ENCODE data around the gene CDC42.

The CDC42 gene

DNA sequence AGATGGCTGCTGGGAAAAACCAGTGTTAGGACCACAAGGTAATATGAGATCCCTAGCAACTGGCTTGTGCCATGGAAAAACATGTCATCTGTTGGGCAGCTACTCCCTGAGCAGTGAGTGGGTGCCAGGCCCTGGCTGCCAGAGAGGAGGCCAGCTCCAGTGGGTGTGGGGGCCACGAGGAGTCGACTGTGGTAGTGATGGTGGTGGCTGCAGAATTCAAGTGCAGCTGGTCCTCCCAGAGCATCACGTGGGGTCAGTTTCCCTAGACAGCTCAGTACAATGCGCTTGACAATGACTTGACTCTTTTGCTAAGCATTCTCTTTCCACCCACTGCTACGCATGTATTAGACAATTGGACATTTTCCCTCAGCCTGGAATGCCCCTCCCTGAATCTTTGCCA, 14.5 kb upstream of the CDC42 start:
- no peak for DNase-seq

DNA sequence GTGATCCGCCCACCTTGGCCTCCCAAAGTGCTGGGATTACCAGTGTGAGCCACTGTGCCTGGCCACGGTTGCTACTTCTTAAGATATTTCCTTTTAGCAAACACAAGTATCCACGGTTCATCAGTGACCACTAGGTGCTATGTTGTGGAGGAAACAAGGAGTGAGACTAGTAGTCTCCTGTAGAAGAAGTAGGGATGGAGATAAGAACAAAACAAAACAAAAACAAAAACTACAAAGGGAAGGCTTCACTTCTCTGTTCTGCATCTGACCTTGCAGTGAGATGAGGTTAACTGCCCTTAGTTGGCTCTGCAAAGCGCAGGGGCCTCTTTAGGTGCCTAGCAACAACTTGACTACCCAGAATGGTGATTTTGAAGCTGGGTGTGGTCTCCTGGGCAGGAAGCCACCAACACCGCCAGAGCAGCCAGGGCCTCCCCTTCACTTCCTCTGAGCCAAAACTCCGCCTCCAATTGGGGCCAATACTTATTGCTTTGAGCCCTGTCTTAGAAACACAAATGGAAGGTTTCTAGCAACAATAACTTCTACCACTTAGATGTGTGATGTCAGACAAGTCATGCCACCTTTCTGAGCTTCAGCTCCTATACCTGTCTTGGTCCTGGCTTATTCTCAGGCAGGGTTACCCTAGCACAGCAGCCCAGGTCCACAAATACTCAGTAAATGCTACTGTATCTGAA, 12.8 kb upstream of the CDC42 start:
- no peak for DNase-seq

DNA sequence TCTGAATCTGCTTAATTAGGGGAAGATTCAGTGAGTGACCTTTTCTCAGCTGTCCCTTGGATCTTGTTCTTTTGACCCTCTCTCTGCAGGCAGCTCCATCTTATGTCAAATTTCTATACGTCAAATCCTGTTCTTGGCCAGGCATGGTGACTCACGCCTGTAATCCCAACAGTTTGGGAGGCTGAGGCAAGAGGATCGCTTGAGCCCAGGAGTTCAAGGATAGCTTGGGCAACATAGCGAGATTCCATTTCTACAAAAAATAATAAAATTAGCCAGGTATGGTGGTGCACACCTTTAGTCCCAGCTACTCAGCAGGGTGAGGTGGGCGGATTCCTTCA, 12.3 kb upstream of the CDC42 start:
- no peak for DNase-seq

DNA sequence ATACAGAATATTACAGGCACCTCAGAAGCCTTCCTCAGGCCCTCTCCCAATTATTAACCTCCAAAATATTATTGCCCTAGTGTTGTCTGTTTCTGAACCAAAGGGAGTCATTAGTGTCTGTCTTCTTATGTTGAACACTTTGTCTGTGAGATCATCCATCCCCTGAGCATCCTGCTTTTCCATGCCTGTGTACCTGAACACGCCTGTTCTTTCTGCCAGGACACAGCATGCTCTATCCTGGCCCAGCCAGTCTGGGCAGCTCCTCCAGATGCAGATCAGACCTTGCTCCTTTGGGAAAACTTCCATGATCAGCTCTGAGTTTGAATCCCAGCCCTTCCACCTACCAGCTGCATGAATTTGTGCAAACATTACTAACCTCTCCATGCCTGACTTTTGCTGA, 11.0 kb upstream of the CDC42 start:
- DNase-seq: no peak

DNA sequence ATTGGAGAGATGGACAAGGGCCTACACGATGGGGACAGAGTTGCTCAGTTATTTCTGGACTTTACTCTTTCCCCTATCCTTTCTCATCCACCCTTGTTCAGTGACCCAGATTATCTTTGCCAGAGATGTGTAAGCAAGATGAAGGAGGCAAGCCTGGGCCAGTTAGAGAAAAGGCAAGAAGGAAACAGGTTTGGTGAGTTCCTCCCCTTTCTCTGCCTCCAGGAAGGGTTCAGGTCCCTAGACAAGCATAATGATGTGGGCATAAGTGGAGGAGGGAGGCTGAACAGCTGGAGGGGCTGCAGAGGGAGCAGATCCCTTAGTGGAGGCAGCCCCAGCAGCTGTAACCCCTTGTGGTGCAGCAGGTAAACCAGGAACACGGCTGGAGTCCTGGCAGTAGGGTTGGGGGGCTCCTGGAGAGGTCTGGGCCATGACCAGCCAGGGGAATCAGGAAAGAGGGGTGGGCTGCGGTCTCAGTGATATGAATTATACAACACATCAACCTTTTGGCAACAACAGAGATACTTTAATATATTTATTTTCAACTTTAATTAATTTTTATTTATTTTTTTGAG, 9.2 kb upstream of the CDC42 start:
- no peak for DNase-seq

DNA sequence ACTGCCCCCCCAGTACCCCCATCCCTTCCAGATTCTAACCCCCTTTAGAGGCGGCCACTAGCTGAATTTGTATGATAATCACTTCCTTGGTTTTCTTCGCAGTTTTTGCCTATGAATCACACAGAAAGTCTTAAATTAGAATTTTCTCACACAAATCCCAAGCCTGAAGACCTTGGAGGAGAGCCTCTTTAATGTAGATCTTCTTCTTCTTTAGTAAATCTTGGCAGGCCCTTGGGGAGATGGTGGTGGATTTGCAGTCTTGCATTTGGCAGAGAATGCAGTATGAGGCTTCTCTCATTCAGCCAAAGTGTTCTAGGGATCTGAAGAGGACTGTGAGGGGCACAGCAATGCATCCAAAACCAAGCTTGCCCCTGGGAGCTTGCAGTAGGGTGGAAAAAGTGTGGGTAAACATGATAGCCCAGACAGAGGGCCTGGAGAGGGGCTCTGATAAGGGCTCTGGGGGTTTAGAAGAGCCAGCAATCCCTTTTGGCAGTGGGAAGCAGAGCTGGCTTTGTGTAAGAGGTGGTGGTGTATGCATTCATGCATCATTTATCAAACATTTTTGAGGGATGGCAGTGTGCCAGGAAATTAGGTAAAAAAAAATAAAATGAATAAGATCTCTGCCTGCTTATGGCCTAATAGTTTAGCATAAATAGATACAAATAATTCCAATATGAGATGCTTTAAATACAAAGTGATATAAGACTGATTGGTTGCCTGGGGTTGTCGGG, 7.7 kb upstream of the CDC42 start:
- DNase-seq: no peak

DNA sequence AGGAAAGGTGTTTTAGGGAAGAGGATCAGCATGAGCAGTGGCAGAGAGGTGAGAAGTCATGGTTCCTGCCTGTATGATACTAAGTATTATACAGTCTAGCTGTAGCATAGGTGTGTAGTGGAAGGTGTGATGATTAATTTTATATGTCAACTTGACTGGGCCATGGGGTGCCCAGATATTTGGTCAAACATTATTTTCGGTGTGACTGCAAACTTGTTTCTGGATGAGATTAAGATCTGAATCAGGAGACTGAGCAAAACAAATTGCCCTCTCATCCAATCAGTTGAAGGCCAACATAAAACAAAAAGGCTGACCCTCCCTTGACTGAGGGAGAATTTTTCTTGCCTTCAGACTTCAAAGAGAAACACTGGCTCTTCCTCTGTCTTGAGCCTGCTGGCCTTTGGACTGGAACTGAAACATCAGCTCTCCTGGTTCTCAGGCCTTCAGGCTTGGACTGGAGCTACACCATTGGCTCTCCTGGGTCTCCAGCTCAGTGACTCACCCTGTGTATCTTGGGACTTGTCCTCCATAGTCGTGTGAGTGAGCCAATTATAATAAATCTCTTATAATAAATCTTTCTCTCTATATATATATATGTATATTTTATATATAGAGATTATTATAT, 6.8 kb upstream of the CDC42 start:
- DNase-seq: no peak

DNA sequence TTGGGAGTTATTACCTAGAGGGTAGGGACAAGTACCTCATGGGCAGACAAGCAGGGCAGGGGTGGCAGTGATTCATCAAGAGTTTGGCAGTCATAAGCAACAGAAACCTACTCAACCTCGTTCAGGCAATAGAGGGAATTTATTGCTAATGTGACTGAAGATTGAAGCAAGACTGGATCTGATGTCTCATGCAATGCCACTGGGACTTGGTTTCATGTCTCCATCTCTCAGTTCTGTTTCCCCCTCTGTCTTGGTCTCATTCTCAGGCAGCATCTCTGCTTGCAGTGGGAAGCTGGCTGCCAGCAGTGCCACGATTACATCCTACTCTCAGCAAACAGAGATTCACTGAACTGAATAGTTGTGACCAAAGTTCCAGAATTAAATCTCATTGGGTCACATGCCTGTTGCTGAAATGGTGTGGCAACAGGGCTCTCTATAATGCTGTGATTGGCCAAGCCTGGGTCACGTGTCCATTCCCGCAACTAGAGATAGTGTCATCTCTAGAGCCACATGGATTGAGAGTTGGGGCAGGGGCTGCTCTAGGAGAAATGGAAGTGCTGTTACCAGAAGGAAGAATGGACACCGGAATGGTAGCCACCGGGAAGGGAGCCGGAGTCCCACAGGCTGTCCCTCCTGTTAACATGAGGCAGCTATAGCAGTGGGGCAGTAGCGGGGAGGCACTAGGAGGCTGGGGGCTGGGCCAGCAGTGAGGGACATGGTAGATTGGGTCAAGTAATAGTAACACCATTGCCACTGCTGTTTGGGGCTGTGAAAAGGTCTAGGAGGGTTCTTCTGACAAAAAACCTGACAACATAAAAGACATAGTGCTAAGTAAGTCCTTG, 3.9 kb upstream of the CDC42 start:
- no peak for DNase-seq

DNA sequence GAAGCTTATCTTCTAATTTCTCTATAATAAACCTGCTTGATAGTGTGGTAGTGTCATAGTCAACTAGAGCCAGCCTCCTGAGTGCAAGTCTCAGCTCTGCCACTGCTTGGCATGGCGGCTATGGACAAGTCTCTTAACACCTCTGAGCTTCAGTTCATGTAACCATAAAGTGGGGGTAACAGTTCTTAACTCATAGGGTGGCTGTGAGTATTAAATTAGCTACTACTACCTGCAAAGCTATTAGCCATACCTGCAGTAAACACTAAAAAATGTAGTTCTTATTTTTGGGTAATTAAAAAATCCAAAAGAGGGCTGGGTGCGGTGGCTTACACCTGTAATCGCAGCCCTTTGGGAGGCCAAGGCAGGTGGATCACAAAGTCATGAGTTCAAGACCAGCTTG, 2.2 kb upstream of the CDC42 start:
- DNase-seq: no peak

DNA sequence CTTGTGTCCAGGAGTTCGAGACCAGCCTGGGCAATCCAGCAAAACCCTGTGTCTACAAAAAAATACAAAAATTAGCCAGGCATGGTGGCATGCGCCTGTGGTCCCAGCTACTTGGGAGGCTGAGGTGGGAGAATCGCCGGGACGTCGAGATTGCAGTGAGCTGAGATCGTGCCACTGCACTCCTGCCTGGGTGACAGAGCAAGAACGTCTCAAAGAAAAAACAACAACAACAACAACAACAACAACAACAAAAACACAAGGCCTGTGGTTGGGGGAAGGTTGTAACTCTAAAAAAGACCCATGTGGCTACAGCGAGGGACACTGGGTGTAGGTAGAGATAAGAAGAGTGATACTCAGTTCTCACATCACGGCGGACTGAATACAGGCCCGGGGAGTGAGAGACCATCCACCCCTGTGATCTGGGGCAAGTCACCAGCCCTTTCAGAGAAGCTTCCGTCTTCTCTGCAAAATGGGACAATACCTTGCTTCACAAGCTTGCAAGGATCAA, 848 bp upstream of the CDC42 start:
- DNase-seq: no peak

DNA sequence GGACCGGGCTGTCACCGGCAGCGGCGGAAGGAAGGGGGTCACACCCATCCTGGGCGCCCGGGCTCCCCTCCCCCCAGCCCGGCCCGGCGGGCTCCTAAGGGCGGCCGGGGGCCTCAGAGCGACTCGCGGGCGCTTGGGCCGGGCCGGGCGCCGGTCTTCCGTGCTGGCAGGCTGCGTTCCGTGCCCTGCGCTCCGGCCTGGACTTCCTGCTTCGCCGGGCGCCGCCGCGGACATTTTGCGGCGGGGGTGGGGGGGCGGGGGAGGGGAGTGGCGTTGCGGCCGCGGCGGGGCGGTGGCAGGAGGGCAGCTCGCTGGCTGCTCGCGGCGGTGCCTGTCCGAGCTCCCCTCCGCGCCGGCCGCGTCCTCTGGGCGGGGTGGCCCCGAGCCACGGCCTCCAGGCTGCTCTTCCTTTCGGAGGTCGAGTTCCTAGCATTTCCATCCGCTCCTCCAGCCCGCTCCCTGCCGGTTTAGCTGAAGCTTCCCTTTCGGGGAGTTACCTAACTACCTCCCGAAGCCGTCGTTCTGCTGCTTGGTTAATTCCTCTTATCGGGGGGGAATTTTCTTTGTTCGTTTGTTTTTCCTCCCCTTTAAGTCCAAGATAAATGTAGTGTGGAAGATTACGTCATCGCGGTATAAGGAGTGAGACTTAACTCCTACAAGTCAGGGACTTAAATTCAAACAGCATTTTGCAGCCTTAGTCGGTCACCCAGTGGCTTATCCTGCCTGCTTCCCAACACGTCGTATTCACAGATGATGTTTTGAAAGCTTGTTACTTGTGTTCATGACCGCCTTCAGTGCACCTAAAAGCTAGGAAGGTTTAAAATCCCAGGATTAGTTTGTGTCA, 730 bp downstream of the CDC42 start:
- peak; percentile 83 for DNase-seq

DNA sequence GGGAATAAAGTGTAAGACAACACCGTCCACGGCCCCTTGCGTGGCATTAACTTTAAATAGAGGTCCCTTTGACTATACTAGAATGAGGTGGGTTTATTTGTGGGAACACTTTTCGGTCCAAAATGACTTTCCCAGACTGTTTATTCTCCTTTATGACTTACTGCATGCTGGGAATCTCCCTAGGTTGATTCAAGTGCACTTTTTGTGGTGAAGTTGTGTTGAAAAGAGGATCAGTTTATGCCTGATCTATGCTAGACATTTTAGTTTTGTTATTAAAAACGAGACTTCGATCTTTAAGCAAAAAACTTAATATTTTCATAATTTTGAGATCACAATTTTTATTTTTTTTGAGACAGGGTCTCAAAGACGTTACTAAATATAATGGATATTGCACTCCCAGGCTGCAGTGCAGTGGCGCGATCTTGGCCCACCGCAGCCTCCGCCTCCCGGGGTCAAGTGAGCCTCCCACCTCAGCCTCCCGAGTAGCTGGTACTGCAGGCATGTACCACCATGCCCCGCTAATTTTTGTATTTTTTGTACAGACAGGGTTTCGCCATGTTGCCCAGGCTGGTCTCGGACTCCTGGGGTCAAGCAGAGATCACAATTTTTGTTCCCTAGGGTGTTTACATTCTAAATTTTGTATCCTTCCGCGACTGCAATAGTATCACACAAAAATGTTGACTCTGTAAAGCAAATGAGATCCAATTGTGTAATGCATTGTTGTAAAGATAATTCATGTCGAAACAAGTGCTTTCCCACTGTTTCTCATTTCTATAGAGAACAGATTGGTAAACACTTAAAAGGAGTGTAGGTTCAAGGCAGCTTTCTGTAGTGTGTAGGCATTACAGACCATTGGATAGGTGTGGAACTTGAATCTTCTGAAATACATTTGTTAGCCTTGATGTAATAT, 1.6 kb downstream of the CDC42 start:
- no peak for DNase-seq

DNA sequence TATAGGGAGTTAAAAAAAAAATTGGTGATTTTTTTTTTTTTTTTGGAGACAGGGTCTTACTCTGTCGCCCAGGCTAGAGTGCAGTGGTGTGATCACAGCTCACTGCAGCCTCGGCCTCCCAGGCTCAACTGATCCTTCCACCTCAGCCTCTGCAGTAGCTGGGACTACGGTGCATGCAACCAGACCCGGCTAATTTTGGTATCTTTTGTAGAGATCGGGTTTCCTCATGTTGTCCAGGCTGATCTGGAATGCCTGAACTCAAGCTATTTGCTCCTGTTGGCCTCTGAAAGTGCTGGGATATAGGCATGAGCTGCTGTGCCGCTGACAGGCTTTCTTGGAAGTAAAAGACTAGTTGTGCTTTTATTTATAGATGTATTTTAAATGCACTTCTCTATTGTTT, 3.0 kb downstream of the CDC42 start:
- no peak for DNase-seq

DNA sequence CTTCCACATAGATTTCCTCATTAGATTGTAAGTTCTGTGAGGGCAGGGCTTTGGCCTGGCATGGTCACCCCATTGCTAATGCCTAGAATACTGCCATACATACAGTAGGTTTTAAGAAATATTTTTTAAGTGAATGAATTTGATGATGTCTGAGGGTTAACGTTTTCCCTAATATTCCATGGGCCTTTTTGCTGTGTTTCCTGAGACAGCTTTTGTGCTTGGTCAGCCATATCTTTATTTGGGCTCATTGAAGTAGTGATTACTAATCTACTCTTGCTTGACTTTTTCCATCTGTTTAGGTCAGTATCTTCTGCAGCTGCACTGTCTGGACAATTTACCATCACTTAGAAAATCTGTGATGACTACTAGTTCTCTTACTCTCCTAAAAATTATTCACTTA, 3.5 kb downstream of the CDC42 start:
- DNase-seq: no peak

DNA sequence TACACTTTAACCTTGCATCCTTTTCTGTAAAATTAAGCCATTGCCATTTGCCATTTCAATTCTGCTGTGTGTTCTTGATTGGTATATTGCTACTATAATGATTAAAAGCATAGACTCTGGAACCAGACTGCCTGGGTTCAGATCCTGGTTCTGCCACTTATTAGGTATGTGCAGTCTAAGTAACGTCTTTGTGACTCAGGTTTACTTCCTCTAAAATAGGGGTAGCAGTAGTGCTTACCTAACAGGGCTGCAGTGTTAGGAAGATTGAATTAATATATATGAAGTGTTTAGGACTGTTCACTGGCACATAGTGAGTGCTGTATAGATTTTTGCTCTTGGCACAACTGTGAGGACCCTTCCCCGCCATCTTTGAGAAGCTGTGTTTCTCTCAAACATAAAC, 4.4 kb downstream of the CDC42 start:
- no peak for DNase-seq

DNA sequence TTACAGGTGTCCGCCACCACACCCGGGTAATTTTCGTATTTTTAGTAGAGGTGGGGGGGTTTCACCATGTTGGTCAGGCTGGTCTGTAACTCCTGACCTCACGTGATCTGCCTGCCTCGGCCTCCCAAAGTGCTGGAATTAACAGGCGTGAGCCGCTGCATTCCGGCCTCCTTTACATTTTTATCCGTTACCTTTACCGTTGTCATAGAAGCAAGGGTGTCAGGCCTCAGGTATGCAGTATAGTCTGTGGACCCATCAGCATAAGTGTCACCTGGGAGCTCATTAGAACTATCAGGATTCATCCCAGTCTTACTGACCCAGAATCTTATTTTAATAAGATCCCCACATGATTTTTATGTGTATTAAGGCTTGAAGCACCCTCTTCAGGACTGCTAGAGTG, 5.4 kb downstream of the CDC42 start:
- no peak for DNase-seq

DNA sequence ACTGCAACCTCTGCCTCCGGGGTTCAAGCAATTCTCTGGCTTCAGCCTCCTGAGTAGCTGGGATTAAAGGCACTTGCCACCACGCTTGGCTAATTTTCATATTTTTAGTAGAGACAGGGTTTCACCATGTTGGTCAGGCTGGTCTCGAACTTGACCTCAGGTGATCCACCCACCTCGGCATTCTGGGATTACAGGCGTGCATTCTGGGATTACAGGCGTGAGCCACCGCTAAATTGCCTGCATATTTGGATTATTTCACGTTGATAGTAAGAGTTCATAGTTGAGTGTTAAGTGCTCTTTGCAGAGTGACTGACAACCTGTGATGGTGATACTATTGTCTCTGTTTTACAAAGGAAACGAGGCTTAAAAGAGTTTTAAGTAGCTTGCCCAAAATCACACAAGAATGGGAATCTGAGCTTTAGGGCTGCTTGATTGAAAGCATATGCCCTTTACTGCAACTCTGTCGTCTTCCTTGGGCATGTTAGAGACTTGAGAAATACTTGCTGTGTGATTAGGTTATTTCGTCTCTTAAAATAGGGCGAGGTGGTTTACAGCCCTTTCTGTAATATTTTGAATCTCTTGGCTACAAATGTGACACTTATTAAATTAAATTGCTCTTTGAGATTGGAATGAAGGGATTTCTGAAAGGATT, 12.4 kb downstream of the CDC42 start:
- no peak for DNase-seq

DNA sequence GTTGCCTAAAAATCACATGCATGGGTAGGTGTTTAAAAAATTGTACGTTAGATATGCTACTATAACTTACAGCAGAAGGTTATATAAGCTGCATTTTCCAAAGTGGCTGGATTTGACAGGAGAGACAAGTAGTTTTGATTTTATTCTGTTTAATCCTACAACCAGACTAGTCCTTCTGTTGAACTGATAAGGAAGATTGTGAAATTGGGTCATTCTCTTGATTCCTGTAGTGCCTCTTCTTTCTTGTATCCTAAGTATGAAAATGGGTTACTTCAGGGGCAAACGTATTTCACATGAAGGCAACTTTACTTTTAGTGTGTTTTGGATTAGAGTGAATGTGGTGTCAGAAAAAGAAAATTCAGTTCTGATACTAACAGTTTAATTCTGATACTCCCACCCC, 19.0 kb downstream of the CDC42 start:
- DNase-seq: no peak

DNA sequence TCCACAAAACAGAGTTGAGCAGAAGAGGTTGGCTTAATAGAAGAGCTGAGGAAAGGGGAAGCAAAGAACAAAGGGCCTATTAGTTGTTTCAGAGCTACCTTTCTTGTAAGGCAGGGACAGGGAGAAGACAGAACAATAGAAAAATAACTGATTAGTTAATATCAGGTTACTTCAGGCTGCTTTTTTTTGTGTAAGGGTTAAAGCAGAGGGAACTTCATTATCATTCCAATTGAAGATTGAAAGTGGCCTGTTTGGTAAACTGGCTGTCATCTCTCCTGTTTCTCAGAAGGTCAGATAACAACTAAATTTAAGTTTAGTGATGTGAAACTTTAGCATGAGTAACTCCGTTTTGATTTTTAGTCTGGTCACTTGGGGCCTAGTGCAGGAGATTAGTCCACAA, 22.3 kb downstream of the CDC42 start:
- no peak for DNase-seq

DNA sequence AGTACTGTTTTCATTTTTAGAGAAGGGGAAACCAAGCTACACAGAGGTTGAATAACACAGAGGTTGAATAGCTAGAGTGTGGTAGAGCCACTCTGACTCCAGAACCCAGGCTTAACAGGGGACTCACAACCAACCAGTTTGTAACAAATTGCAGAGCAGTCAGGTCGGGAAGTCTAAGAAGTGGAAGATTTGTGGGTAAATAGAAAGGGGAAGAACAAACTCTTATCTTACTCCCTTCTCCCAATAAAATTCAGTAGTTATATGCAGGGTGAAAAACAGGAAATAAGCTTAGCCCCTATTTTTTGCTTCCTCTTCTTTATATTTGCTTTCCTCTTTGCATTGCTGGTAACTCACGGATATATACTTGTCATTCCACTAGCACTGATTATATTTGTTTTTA, 23.2 kb downstream of the CDC42 start:
- no peak for DNase-seq
